Uterus (tissue), 2 donors: ENCODE results near the gene BIN2.

Source experiments
- CTCF ChIP-seq, 4 experiments: fragments of 200-600 bp in 2 of 4; fragments of 450-650 bp in 2 of 4; sonication (generic) in 2 of 4; IDR thresholded peaks; one replicate each; pipeline ENCODE4 v1.5.1; 2016 to 2019; ENCODE audit warnings: antibody characterized with exemption in 4 of 4, mild to moderate bottlenecking in 2 of 4, moderate library complexity in 1 of 4
- POLR2A ChIP-seq, 2 donors: fragments of 450-650 bp; IDR thresholded peaks; one replicate each; pipeline ENCODE4 v1.6.1; 2016; ENCODE audit warnings: antibody characterized with exemption in 2 of 2, mild to moderate bottlenecking in 1 of 2, moderate library complexity in 1 of 2

- TF ChIP-seq CTCF (IDR thresholded peaks at IDR 0.05) (no peak), POLR2A (IDR thresholded peaks at IDR 0.05) (no peak)
Measured at GRCh38 chr12:51357374-51358047, 33.5 kb upstream of the BIN2 start.
